ENCODE results near the gene MICAL2.

The MICAL2 gene

GRCh38 chr11:12260731-12261521, 150.5 kb downstream of the MICAL2 start:
- Histone ChIP-seq H3K27me3 (ENCODE audit: insufficient read depth, low read length) (no peaks in the 10 kb centered on the region), H2AK5ac (ENCODE audit: low read length) (no peak overlapping the region), H3K79me1 (ENCODE audit: low read length) (no peaks in the 10 kb centered on the region), H3K4ac (ENCODE audit: low read depth, low read length) (no peak overlapping the region), H3K23ac (ENCODE audit: low read length) (no peak overlapping the region), H4K12ac (ENCODE audit: low read depth, low read length) (no peak overlapping the region), H4K8ac (ENCODE audit: low read depth, low read length) (no peak overlapping the region), H2BK12ac (ENCODE audit: low read length) (no peak overlapping the region), H3K4me2 (ENCODE audit: low read length) (no peak overlapping the region), H2BK5ac (ENCODE audit: low read depth, low read length, poor library complexity) (no peak overlapping the region), H3K79me2 (ENCODE audit: control insufficient read depth, insufficient read depth, low read length, poor library complexity) (no peaks in the 10 kb centered on the region), H3K4me1 (ENCODE audit: control insufficient read depth in 1 of 2, insufficient read depth in 2 of 2, low read length in 2 of 2) (peaks cover 13 to 19% of the 10 kb centered on the region in 2 experiments), H3K9me3 (ENCODE audit: insufficient read depth, low read depth, low read length) (no peaks in the 10 kb centered on the region), H3K14ac (ENCODE audit: low read length) (no peak overlapping the region), H4K91ac (ENCODE audit: low read depth, low read length) (no peak overlapping the region), H3K27ac (ENCODE audit: low read depth, low read length) (no peak overlapping the region), H3K4me3 (ENCODE audit: low read depth, low read length) (no peak overlapping the region), H2BK120ac (ENCODE audit: insufficient read depth, low read length, poor library complexity) (no peak overlapping the region), H3K9ac (ENCODE audit: low read length) (no peak overlapping the region), H3K36me3 (ENCODE audit: control insufficient read depth in 1 of 2, insufficient read depth in 2 of 2, low read length in 2 of 2) (peaks cover 4 to 12% of the 10 kb centered on the region in 2 experiments), H2AFZ (ENCODE audit: insufficient read depth, low read length, poor library complexity) (no peak overlapping the region), H3K18ac (ENCODE audit: low read length) (no peak overlapping the region)
- WGBS (ENCODE audit: extremely low coverage, insufficient coverage, insufficient read length), result no CpG with 5 or more reads among the region's 8 CpGs
- DNase-seq, result no peak

DNA sequence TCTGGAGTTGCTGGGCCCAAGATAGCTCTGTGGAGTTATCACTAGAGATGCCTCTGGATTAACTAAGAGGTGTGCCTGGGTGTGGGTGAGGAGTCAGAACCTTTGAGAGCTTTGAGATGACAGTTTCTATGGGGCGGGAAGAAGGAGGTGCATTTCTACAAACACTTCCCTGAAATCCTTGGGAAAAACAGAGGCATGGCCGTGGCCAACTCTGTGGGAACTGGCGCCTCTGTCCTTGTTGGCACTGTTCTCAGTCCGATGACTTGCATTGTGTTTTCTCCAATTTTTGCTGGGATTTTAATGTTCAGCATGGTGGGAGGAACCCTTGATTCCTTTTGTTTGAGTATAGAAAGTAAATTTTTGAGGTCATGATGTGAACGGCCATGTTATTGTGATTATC, 151.2 kb downstream of the MICAL2 start:
- Histone ChIP-seq H2BK120ac (ENCODE audit: insufficient read depth, low read length, poor library complexity) (no peak overlapping the region), H3K4me1 (ENCODE audit: control insufficient read depth in 1 of 2, insufficient read depth in 2 of 2, low read length in 2 of 2) (peaks cover 13 to 19% of the 10 kb centered on the region in 2 experiments), H3K4ac (ENCODE audit: low read depth, low read length) (no peak overlapping the region), H4K8ac (ENCODE audit: low read depth, low read length) (no peak overlapping the region), H3K36me3 (ENCODE audit: control insufficient read depth in 1 of 2, insufficient read depth in 2 of 2, low read length in 2 of 2) (peaks cover 4 to 12% of the 10 kb centered on the region in 2 experiments), H4K12ac (ENCODE audit: low read depth, low read length) (no peak overlapping the region), H2BK12ac (ENCODE audit: low read length) (no peak overlapping the region), H3K9me3 (ENCODE audit: insufficient read depth, low read depth, low read length) (no peaks in the 10 kb centered on the region), H2BK5ac (ENCODE audit: low read depth, low read length, poor library complexity) (no peak overlapping the region), H3K14ac (ENCODE audit: low read length) (no peak overlapping the region), H3K4me3 (ENCODE audit: low read depth, low read length) (no peak overlapping the region), H4K91ac (ENCODE audit: low read depth, low read length) (no peak overlapping the region), H3K4me2 (ENCODE audit: low read length) (no peak overlapping the region), H2AFZ (ENCODE audit: insufficient read depth, low read length, poor library complexity) (no peak overlapping the region), H3K79me1 (ENCODE audit: low read length) (no peaks in the 10 kb centered on the region), H3K23ac (ENCODE audit: low read length) (no peak overlapping the region), H3K9ac (ENCODE audit: low read length) (no peak overlapping the region), H2AK5ac (ENCODE audit: low read length) (no peak overlapping the region), H3K79me2 (ENCODE audit: control insufficient read depth, insufficient read depth, low read length, poor library complexity) (no peaks in the 10 kb centered on the region), H3K27ac (ENCODE audit: low read depth, low read length) (no peak overlapping the region), H3K27me3 (ENCODE audit: insufficient read depth, low read length) (no peaks in the 10 kb centered on the region), H3K18ac (ENCODE audit: low read length) (no peak overlapping the region)
- no peak for DNase-seq
- no CpG with 5 or more reads among the region's 5 CpGs for WGBS (ENCODE audit: extremely low coverage, insufficient coverage, insufficient read length)

- Histone ChIP-seq H3K4me2 (ENCODE audit: low read length) (no peak overlapping the region), H3K27me3 (ENCODE audit: insufficient read depth, low read length) (no peaks in the 10 kb centered on the region), H3K4me1 (ENCODE audit: control insufficient read depth in 1 of 2, insufficient read depth in 2 of 2, low read length in 2 of 2) (peaks cover 8 to 16% of the 10 kb centered on the region in 2 experiments), H2BK5ac (ENCODE audit: low read depth, low read length, poor library complexity) (no peak overlapping the region), H3K79me2 (ENCODE audit: control insufficient read depth, insufficient read depth, low read length, poor library complexity) (no peaks in the 10 kb centered on the region), H2BK120ac (ENCODE audit: insufficient read depth, low read length, poor library complexity) (no peak overlapping the region), H3K9ac (ENCODE audit: low read length) (no peak overlapping the region), H2AFZ (ENCODE audit: insufficient read depth, low read length, poor library complexity) (no peak overlapping the region), H3K14ac (ENCODE audit: low read length) (no peak overlapping the region), H3K79me1 (ENCODE audit: low read length) (no peaks in the 10 kb centered on the region), H3K27ac (ENCODE audit: low read depth, low read length) (no peak overlapping the region), H3K4me3 (ENCODE audit: low read depth, low read length) (no peak overlapping the region), H4K8ac (ENCODE audit: low read depth, low read length) (no peak overlapping the region), H2BK12ac (ENCODE audit: low read length) (no peak overlapping the region), H3K9me3 (ENCODE audit: insufficient read depth, low read depth, low read length) (no peaks in the 10 kb centered on the region), H2AK5ac (ENCODE audit: low read length) (no peak overlapping the region), H4K12ac (ENCODE audit: low read depth, low read length) (no peak overlapping the region), H3K18ac (ENCODE audit: low read length) (no peak overlapping the region), H3K23ac (ENCODE audit: low read length) (no peak overlapping the region), H3K4ac (ENCODE audit: low read depth, low read length) (no peak overlapping the region), H4K91ac (ENCODE audit: low read depth, low read length) (no peak overlapping the region), H3K36me3 (ENCODE audit: control insufficient read depth in 1 of 2, insufficient read depth in 2 of 2, low read length in 2 of 2) (peaks cover 0 to 5% of the 10 kb centered on the region in 2 experiments)
- WGBS (ENCODE audit: extremely low coverage, insufficient coverage, insufficient read length), result no CpG with 5 or more reads among the region's 11 CpGs
- peak; percentile 37 to 48 for DNase-seq
Measured at GRCh38 chr11:12263141-12263693, 152.8 kb downstream of the MICAL2 start.

GRCh38 chr11:12264361-12264760, 154.0 kb downstream of the MICAL2 start:
- Histone ChIP-seq H3K79me1 (ENCODE audit: low read length) (no peaks in the 10 kb centered on the region), H3K4ac (ENCODE audit: low read depth, low read length) (no peak overlapping the region), H3K4me3 (ENCODE audit: low read depth, low read length) (no peak overlapping the region), H3K18ac (ENCODE audit: low read length) (no peak overlapping the region), H4K8ac (ENCODE audit: low read depth, low read length) (no peak overlapping the region), H4K91ac (ENCODE audit: low read depth, low read length) (no peak overlapping the region), H3K36me3 (ENCODE audit: control insufficient read depth in 1 of 2, insufficient read depth in 2 of 2, low read length in 2 of 2) (peaks cover 0 to 3% of the 10 kb centered on the region in 2 experiments), H3K4me1 (ENCODE audit: control insufficient read depth in 1 of 2, insufficient read depth in 2 of 2, low read length in 2 of 2) (peaks cover 10 to 18% of the 10 kb centered on the region in 2 experiments), H4K12ac (ENCODE audit: low read depth, low read length) (no peak overlapping the region), H3K9me3 (ENCODE audit: insufficient read depth, low read depth, low read length) (no peaks in the 10 kb centered on the region), H2BK12ac (ENCODE audit: low read length) (no peak overlapping the region), H2AK5ac (ENCODE audit: low read length) (no peak overlapping the region), H3K79me2 (ENCODE audit: control insufficient read depth, insufficient read depth, low read length, poor library complexity) (no peaks in the 10 kb centered on the region), H3K27ac (ENCODE audit: low read depth, low read length) (no peak overlapping the region), H3K14ac (ENCODE audit: low read length) (no peak overlapping the region), H3K9ac (ENCODE audit: low read length) (no peak overlapping the region), H2BK120ac (ENCODE audit: insufficient read depth, low read length, poor library complexity) (no peak overlapping the region), H3K4me2 (ENCODE audit: low read length) (no peak overlapping the region), H2BK5ac (ENCODE audit: low read depth, low read length, poor library complexity) (no peak overlapping the region), H3K27me3 (ENCODE audit: insufficient read depth, low read length) (no peaks in the 10 kb centered on the region), H2AFZ (ENCODE audit: insufficient read depth, low read length, poor library complexity) (no peak overlapping the region), H3K23ac (ENCODE audit: low read length) (no peak overlapping the region)
- DNase-seq, result no peak
- no CpG with 5 or more reads among the region's 3 CpGs for whole genome bisulfite sequencing (ENCODE audit: extremely low coverage, insufficient coverage, insufficient read length)

Measured in trophoblast cell (in vitro differentiated cells and primary cell).